Smooth muscle cell (in vitro differentiated cells): Measurements from ENCODE around the gene RAC2. TPM values are rescaled to one million over a fixed set of nuclear protein-coding genes. Genes with fewer than 3 reads are reported as not detected.

Experiments used
- DNase-seq: peaks from one replicate; lab custom pipeline; 2025; ENCODE audit not compliant: unreplicated experiment; lab: John Stamatoyannopoulos, UW
- H2AFZ ChIP-seq: fragments of 200-600 bp; sonication (generic); 2 replicates; pipeline ENCODE4 v1.6.0; 2016; ENCODE audit warnings: antibody characterized with exemption, low read depth, mild to moderate bottlenecking
- H3F3A ChIP-seq: fragments of 200-600 bp; sonication (generic); 2 replicates; pipeline ENCODE4 v1.6.0; 2017; ENCODE audit warnings: antibody characterized with exemption, low read depth
- H3K27ac ChIP-seq: fragments of 200-600 bp; sonication (generic); 2 replicates; pipeline ENCODE4 v1.5.1; 2016; ENCODE audit warnings: low read depth, mild to moderate bottlenecking
- H3K27me3 ChIP-seq: fragments of 200-600 bp; sonication (generic); 2 replicates; pipeline ENCODE4 v1.6.1; 2016; ENCODE audit warnings: low read depth, mild to moderate bottlenecking
- H3K36me3 ChIP-seq: fragments of 200-600 bp; sonication (generic); 2 replicates; pipeline ENCODE4 v1.5.1; 2016; ENCODE audit warnings: low read depth
- H3K4me1 ChIP-seq: fragments of 200-600 bp; sonication (generic); 2 replicates; pipeline ENCODE4 v1.5.1; 2016; ENCODE audit warnings: low read depth
- H3K4me2 ChIP-seq: fragments of 200-600 bp; sonication (generic); 2 replicates; pipeline ENCODE4 v1.6.0; 2016; ENCODE audit warnings: mild to moderate bottlenecking
- H3K4me3 ChIP-seq: fragments of 200-600 bp; sonication (generic); 2 replicates; pipeline ENCODE4 v1.5.1; 2016; ENCODE audit warnings: mild to moderate bottlenecking
- H3K79me2 ChIP-seq: fragments of 200-600 bp; sonication (generic); 2 replicates; pipeline ENCODE4 v1.6.0; 2016; ENCODE audit warnings: low read depth, mild to moderate bottlenecking
- H3K9ac ChIP-seq: fragments of 200-600 bp; sonication (generic); 2 replicates; pipeline ENCODE4 v1.6.0; 2016; ENCODE audit warnings: low read depth
- H3K9me3 ChIP-seq: fragments of 200-600 bp; sonication (generic); replicated peaks from 2 replicates; pipeline ENCODE4 v1.5.1; 2016; ENCODE audit warnings: low read depth
- H4K20me1 ChIP-seq: fragments of 200-600 bp; sonication (generic); 2 replicates; pipeline ENCODE4 v1.6.0; 2016; ENCODE audit warnings: low read depth
- CTCF ChIP-seq: fragments of 200-600 bp; sonication (generic); IDR thresholded peaks from 2 replicates; pipeline ENCODE4 v1.5.1; 2017; ENCODE audit warnings: borderline replicate concordance, mild to moderate bottlenecking, antibody characterized with exemption; ENCODE audit not compliant: insufficient read depth, poor library complexity, severe bottlenecking
- WGBS: methylation state at CpG from one replicate; pipeline ENCODE4 v1.1.7; 2016; ENCODE audit warnings: low lambda C conversion rate; 5-methylcytosine and 5-hydroxymethylcytosine counted together
- polyA plus RNA-seq: library from polyadenylated mRNA; unstranded; fragments of >200 nt; fragmentation: Nextera tagmentation; extraction: Ambion mirVana; gene quantifications from 2 replicates; pipeline ENCODE4 v1.2.1, GENCODE V29; 2016
- total RNA-seq: library from RNA; depleted of rRNA; stranded (reverse); fragments of >200 nt; gene quantifications from 2 replicates; pipeline ENCODE4 v1.2.3, GENCODE V29; 2014

RAC2 gene
- total and polyA plus RNA-seq, 2 experiments from 2014 or later, result 3.6 to 4.0 TPM

- Histone ChIP-seq H3K9ac (no peak overlapping the region), H3K79me2 (no peaks in the 10 kb centered on the region), H3K27ac (no peak overlapping the region), H3K4me1 (peaks cover 4% of the 10 kb centered on the region), H3K4me2 (no peak overlapping the region), H3K9me3 (no peaks in the 10 kb centered on the region), H3K36me3 (no peaks in the 10 kb centered on the region), H2AFZ (no peak overlapping the region), H3K4me3 (no peak overlapping the region), H3F3A (peaks cover 9% of the 10 kb centered on the region), H3K27me3 (no peaks in the 10 kb centered on the region), H4K20me1 (no peaks in the 10 kb centered on the region)
- no peak for TF ChIP-seq CTCF
- 93% methylated on average over 14 of the region's 14 CpGs for WGBS
- no peak for DNase-seq
These were observed 13.2 kb downstream of the RAC2 start for GRCh38 chr22:37230673-37231405.

- Histone ChIP-seq H4K20me1 (no peaks in the 10 kb centered on the region), H3K27ac (peak overlapping the region; percentile 74), H3K27me3 (no peaks in the 10 kb centered on the region), H3K9me3 (no peaks in the 10 kb centered on the region), H3K4me3 (no peak overlapping the region), H3K79me2 (no peaks in the 10 kb centered on the region), H3K36me3 (no peaks in the 10 kb centered on the region), H3K4me1 (peaks cover 4% of the 10 kb centered on the region), H3K4me2 (peak overlapping the region; percentile 71), H3K9ac (peak overlapping the region; percentile 47), H3F3A (peaks cover 9% of the 10 kb centered on the region), H2AFZ (no peak overlapping the region)
- DNase-seq, result no peak
- 82% methylated on average over 7 of the region's 8 CpGs for WGBS
- TF ChIP-seq CTCF, result no peak
These were observed 14.0 kb downstream of the RAC2 start for GRCh38 chr22:37229805-37230672.

- peaks cover 9% of the 10 kb centered on the region for H3F3A ChIP-seq
- no peak for TF ChIP-seq CTCF
- 38% methylated on average over 7 of the region's 7 CpGs for WGBS
- no peaks in the 10 kb centered on the region for H3K79me2 ChIP-seq
- no peak overlapping the region for H3K4me3 ChIP-seq
- peak overlapping the region; percentile 71 for H3K4me2 ChIP-seq
- DNase-seq, result no peak
- no peaks in the 10 kb centered on the region for H3K9me3 ChIP-seq
- H3K27me3 ChIP-seq, result no peaks in the 10 kb centered on the region
- no peak overlapping the region for H2AFZ ChIP-seq
- peaks cover 4% of the 10 kb centered on the region for H3K4me1 ChIP-seq
- peak overlapping the region; percentile 74 for H3K27ac ChIP-seq
- no peaks in the 10 kb centered on the region for H3K36me3 ChIP-seq
- H3K9ac ChIP-seq, result peak overlapping the region; percentile 47
- H4K20me1 ChIP-seq, result no peaks in the 10 kb centered on the region
These were observed 14.9 kb downstream of the RAC2 start for GRCh38 chr22:37229012-37229804.
